NCI-H446 (cell line): ENCODE measurements around the gene JUND.

Experiments
- DNase-seq, 2 experiments: peaks; one replicate each; lab custom pipeline; 2025; lab: John Stamatoyannopoulos, UW

JUND gene

DNA sequence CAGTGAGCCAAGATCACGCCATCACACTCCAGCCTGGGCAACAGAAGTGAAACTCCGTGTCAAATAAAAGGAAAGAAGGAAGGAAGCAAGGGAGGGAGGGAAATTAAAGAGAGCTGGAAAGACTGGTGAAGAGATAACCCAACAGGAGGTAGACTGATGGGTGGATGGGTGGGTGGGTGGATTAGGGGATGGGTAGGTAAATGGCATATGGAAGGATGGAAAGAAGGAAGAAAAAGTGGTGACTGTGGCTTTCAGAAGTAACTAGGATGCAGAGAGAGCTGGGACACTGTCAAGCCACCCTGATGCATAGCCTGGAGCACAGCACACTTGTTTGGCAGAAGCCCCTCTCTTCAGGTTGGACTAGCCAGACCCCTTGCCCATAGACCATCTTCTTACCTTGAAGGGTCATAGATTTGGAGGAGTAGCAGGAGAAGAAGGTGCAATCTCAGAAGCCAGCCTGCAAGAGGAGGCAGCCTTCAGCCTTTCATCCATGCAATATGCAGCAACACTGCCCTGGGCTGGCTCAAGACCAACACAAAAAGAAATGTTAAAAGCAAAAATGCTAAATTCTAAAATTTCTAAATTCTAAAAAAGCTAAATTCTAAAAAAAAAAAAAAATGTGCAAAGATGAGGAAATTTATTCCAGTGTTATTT lies 12.2 kb downstream of the JUND start:
- no peak for DNase-seq

DNA sequence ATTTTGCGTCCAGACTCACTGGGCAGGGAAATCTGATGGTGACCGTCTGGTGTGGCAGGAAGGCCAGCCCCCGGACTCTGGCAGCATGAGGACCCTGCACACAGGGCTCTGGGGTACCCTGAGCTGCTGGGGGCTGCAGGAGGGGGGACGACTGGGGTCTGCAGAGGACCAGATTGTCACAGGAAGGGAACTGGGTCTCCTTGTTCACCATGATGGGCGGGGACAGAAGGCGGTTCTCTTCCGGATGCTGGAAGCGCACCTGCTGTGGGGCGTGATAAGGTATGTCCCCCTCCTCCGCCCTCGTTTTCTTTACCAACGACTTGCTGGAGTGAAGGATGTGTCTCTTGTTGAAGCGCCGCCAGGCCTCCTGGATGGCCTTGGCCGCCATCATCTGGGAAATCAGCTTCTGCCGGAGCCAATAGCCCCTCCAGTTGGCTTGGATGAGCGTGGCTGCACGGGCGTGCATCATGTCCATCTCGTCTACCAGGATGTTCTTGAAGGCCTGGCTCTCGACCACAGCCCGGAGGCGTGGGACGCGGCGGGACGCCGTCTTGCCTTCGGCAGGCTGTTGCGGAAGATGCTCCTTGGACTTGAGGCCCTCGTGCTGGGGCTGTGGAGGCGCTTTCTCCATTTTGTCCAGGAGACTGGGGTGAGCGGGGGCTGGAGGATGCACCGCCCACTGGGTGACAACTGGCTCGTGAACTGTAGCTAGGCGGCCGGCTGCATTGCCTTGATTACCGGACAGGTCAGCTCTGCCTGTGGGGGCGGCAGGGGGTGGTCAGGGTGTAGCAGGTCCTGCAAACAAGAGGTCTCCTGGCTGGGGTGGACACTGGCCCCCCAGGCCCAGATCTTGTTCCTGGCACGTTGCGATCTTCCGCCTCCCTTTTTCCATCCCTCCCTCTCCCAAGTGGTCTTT lies 14.4 kb downstream of the JUND start:
- DNase-seq = no peak

DNA sequence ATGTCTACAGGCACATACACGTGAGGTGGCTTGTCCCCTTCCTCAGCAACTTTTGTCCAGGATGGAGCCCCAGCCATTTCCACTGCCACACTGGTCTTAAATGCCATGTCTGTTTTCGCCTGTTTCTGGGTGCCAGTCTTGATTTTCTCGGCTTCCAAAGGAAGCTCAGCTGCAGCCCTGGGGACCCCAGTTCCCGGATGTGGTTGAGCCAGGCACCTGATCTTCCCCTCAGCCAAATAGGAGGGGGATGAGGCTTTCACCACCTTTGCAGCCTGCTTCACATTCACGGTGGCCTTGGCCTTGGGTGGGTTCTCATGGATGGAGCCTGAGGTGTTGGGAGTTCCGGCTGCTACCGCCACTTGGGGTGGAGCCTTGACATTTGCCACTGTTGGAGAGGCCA lies 15.8 kb downstream of the JUND start:
- DNase-seq = no peak

DNA sequence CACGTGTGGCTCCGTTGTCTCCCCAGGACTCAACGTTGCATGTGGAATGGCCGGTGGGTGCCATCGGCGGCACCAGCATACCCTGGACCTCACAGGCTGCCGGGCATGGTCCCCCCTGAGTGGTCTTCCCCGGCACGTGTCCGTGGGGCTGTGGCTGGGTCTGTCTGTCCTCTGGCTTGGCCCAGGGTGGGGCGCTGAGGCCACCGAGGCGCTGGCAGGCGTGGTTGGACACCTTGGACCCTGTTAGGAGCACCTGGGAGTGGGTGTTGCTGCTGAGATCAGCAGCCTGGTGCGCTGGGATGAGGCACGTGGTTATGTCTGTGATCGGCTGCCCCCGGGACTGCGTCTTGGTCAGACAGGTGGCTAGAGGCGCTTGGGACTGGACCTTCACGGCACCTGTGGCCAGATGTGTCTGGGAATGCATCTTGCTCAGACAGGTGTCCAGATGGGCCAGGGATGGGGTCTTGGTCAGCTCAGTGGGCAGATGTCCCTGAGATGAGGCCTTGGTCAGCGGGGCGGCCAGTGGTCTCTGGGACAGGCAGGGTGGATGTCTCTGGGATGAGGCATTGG lies 16.4 kb downstream of the JUND start:
- no peak for DNase-seq

DNA sequence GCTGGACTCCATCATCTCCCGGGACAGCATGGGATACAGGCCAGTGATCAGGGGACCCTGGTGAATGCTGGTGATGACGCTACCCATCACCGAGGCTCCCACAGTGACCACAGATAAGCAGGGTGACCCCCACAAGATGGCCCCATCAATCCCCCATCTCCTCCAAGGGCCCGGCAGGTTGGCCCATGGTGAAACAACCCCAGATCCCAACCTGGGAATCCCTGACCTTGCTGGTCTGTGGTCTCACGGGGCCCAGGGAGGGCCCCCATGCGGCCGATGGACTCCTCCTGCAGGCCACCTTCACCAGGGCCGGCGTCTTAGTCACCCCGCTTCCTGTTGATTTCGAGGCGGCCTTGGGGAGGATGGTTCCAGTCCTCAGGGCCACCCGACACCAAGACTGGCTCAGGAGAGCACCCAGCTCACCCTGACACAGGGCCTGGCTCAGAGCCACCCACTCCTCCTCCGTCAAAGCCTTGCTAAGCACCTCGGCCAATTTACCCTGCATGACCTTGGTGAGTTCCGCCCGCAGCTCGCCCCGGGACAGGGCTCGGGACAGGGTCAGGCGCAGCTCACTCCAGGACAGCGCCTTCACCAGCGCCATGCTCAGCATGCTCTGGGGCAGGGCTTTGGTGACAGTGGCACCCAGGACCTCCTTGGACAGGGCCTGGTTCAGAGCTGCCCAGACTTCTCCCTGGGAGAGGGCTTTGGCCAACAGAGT lies 17.1 kb downstream of the JUND start:
- DNase-seq = no peak

DNA sequence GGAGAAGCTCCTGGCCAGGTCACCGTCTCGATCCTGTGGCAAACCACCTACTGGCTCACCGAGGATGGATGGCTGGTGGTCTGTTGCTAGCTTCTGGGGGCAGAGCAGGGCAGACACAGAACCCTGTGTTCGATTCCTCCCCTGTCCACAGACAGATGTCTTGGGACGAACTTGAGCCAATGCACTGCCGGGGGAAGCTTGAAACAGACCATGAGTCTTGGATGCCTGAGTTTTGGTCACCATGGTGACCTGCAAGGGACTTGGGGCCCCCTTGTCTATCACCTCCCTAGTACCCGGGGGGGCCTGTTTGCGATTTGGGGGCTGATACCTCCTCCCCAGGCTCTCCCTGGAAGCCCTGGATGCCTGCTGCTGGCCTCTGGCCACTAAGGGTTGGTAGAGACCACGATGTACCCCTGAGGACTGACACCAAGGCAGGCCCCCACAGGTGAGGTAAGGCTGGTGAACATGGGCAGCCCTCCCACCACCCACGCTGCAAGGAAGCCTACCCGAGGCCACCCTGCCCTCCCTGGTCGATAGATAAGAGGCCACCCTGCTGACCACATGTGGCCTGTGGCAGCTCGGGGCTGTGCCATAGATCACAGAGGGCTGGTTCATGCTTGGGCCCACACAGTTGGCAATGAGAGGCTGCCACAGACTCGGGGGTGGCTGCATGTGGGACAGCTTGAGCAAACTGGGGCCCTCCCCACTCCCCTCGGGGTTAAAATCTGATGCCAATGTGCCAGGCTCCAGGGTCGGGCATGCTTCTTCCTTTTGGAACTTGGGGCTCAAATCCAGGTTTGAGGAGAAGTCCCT lies 17.9 kb downstream of the JUND start:
- DNase-seq = no peak

DNA sequence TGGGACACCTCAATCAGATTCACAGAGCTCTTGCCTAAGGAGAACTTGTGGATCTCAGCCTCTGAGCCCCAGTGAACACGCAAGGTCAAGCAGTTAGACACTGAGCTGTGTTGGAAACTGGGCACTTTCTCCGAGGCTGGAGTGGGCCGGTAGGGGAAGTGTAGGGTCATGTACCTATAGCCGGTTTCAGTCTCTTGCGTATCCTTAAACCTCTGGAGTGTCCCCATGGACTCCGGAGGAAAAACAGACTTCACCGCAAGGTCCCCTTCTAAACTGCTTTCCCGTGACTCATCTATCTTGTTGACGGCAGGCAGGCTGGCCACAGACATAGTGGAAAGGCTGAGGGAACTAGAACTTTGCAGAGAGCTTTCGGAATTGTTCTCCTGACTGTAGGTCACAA lies 18.5 kb downstream of the JUND start:
- DNase-seq = no peak

DNA sequence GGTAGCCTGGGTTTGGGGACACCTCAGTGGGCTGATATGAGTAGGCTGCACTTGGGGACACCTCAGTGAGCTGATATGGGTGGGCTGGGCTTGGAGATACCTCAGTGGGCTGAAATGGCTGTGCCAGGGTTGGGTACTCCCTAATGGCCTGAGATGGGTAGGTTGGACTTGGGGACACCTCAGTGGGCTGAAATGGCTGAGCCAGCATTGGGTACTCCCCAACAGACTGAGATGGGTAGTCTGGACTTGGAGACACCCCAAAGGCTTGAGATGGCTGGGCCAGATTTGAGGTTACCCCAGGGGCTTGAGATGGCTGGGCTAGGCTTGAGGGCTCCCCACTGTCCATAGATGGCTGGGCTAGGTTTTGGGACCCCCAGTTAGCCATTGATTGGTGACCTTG lies 19.3 kb downstream of the JUND start:
- no peak for DNase-seq

DNA sequence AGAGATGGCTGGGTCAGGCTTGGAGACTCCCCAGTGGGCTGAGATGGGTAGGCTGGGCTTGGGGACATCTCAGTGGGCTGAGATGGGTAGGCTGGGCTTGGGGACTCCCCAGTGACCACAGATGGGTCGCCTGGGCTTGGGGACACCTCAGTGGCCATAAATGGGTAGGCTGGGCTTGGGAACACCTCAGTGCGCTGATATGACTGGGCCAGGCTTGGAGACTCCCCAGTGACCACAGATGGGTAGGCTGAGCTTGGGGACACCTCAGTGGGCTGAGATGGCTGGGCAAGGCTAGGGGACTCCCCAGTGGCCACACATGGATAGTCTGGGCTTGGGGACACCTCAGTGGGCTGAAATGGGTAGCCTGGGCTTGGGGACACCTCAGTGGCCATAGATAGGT lies 19.9 kb downstream of the JUND start:
- DNase-seq = no peak

DNA sequence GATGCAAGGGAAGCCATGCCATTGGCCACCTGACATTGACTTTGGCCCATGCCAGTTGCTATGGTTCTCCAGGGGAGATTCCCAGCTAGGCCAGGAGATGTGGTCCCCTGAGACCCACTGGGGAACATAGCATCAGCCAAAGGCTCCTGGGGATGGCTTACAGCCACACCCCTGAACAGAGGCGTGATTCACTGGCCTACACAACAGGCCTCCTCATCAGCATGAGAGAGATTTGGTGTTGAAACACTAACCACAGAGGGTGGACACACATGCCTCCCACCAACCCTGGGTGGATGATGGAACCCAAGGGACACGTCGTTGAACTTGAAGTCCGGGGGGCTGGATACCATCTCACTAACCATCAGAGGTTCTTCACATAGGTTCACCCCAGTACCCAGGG lies 21.5 kb downstream of the JUND start:
- DNase-seq = no peak

DNA sequence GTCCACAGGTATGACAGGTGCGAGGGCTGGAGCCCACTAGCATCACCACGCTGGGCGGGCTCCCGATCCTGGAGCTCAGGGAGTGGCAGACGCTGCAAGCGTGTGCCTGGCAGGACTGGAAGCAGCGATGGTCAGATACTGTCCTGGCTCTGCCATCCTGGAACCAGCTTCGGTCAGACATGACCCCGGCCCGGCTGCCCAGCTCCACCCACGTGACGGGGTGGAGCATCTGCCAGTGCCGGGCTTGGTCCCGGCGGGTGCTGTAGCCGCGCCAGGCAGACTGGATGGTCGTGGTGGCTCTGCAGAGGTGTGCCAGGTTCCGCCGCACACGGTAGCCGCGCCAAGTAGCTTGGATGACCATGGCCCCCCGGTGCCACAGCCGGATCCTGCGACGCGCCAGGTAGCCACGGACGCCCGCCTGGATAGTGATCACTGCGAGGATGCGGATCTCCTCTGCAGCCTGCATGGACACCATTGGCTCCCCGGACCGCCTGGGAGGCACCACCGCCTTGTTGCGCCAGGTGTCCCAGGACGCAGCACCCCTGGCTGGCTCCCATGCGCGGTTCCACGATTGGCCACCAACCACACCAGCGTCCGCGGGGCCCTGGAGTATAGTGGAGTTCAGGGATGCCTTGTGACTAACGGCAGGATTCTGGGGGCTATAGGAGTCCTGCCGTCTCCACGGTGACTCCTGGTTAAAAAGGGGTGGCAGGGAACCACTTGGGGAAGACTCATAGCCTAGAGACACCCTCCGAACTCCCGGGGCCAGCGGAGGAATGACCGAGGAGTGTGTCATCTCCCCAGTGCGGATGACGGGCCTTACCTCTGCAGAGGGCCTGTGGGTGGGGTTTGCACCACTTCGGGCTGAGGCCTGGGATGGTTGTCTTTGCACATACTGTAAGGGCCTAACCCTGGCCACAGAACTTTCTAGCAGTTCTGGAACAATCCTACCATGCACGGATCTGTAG lies 23.6 kb downstream of the JUND start:
- DNase-seq = no peak

DNA sequence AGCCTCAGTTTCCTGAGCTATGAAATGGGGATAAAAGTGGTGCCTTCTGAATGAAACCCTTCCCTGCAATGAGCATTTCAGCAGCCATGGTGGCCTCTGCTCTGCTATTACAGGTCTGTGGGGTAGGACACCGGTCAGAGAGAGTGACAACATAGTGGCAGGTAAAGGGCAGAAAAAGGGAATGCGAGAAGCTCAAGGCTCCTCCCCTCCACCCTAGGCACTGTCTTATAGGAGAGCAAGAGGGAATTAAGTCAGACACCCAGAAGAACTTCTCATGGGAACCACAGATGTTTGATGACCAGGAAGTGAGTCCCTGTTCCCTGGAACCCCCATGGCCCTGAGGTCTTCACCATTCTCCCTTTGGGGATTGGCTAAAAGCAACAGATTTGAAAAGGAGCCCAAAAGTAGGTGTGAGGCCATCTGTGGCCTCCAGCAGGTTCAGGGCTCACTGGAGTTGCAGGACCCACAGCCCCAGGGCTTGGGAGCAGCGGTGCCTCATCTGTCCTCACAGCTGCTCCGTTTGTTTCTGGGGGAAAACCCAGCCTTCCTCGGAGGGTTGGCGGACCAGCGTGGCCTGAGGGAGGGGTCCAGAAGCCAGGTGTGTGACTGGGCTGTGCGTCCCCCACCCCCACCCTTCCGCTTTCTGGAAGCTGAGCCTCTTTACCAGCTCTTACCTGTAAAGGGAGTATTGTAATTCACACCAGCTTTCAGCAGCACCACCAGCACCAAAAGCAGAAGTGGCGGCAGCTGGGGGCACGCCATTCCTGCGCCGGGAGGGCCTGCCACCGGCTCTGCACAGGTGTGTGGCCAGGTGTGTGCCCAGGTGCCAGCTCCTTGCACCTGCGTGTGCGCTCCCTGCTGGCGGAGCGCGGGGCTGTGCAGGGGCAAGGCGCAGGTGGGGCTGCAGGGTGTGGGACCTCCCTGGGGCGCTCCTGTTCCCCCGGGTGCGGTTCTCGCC lies 26.6 kb downstream of the JUND start:
- no peak for DNase-seq

DNA sequence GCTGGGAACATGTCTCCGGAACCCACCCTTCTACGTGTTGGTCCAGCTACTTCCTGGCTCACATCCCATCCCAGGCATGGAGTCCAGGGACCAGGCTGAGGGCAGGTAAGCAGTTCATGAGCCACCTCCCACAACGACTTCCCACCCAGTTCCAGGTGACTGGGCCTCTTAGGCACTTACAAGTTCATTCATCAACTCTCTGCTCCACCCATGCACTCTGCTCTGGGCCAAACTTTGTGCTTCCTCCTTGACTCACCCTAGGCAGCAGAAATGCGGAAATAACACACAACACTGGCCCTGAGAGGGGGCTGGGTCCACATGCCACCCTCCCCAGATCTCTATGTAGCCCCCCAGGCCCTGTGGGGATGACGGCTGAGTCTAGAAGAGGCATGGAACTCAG lies 27.7 kb downstream of the JUND start:
- DNase-seq = no peak

DNA sequence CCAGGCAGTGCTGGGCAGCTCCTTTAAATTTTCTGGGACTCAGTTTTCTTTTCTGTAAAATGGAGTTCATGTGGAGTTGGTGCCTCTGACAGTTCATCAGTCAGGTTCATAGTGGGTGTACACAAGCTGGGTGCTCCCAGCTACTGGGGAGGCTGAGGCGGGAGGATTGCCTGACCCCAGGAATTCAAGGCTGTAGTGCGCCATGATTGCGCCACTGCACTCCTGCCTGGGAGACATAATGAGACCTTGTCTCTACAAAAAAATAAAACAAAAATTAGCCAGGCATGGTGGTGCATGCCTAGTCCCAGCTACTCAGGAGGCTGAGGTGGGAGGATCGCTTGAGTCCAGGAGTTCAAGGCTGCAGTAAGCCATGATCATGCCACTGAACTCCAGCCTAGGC lies 28.3 kb downstream of the JUND start:
- DNase-seq = no peak

DNA sequence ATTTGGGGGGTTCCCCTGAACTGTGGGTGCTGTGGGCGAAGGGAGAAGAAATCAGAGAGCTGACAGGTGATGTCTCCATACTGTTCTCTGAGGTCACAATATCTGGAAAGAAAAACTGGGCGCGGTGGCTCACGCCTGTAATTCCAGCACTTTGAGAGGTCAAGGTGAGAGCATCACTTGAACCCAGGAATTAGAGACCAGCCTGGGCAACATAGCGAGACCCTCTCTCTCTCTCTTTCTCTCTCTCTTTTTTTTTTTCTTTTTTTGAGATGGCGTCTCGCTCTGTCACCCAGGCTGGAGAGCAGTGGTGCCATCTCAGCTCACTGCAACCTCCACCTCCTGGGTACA lies 29.1 kb downstream of the JUND start:
- no peak for DNase-seq

DNA sequence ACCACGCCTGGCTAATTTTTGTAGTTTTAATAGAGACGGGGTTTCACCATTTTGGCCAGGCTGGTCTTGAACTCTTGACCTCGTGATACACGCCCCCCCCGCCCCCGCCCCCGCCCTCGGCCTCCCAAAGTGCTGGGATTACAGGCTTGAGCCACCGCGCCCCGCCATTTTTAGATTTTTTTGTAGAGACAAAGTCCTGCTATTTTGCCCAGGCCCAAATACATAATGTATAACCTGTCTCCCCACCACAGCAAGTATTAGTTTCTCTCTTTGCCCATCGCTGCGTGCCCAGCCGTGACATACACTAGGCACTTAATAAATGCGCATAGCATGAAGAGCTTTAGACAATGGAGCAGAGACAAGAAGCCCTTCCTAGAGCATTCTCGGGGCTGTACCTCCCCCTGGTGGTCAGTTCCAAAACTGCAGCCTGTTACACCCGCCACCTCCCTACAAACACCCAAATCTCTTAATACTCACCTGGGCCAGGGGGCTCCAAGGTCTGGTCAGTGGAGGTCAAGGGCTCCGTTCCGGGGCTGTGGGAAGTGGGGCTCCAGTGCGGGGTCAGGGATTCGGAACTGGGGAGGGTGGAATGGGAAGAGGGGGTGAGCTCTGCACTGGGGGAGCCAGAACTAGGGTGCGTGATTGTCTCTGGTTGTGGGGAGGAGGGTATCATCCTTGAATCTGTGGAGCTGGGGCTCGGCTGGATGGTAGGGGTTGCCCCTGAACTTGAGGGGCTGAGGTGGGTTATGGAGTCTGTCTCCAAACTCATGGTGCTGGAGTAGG lies 29.6 kb downstream of the JUND start:
- DNase-seq = peak; percentile 78 to 80

DNA sequence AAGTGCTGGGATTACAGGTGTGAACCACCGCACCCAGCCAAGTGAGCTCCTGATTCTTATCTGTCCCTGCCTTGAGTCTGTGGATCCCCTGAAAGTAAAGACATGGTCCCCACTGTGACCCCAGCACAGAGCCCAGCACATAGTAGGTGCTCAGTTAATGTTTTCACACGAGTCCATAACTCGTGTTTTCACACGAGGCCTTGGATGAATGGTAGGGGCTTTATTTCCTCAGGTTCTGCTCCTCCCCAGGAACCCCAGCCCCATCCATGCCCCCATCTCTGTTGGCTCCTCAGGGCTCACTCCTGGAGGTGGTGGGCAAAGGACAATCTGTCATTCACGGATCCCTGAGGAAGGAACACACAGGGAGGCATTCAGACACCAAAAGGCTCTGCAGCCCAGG lies 31.6 kb downstream of the JUND start:
- no peak for DNase-seq

DNA sequence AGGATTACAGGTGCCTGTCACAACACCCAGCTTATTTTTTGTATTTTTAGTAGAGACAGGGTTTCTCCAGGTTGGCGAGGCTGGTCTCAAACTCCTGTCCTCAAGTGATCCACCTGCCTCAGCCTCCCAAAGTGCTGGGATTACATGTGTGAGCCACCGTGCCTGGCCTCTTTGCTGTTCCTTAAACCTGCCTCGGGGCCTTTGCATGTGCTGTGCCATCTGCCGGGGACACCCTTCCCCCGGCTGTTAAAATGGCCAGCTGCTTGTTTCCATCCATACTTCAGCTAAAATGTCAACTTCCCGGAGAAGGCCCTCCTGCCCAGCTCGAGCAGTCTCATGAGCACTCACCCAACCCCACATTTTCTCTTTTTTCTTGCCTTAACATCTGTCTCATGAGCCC lies 36.1 kb downstream of the JUND start:
- DNase-seq = no peak

DNA sequence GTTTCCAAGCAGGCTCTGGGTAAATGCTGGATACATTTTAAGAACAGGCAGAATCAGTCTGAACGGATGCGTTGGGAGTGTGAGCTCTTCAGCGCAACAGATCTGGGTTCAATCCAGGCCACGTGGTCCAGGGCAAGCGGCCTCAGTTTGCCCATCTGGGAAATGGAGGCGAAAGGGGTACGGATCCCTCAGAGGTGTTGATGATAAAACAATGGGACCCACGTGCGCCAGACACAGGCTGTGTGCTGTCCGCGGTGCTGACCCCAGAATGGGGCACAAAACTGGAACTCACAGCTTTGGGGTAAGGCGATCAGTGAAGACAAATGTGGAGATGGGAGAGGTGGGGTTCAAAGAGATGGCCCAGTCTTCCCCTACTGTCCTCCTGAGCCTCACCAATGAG lies 42.1 kb downstream of the JUND start:
- DNase-seq = no peak
